Loucy (cell line): ENCODE data around the gene MGA.

Experiments
- CTCF ChIP-seq: fragments of 200-600 bp; sonication (generic); conservative IDR thresholded peaks from 2 replicates; pipeline ENCODE4 v1.5.1; 2014; ENCODE audit warnings: mild to moderate bottlenecking, antibody characterized with exemption, low read length
- EZH2phosphoT487 ChIP-seq: fragments of 200-600 bp; IDR thresholded peaks from 2 replicates; pipeline ENCODE4 v1.6.1; 2018; ENCODE audit warnings: antibody characterized with exemption, mild to moderate bottlenecking, moderate library complexity, borderline replicate concordance

GRCh38 chr15:41804916-41805666 is 144.9 kb downstream of the MGA start:
- TF ChIP-seq CTCF (no peak), EZH2phosphoT487 (no peak)
